Activated naive CD8-positive, alpha-beta T cell (primary cell): ENCODE data around the gene KIF17.
"Not testable (repeated sequence)": the region's sequence is repeated elsewhere in the genome, so short reads cannot be mapped to it uniquely, and the experiment has no call there.

Experiments
- H3K27ac Mint-ChIP-seq: one replicate; pipeline ENCODE4 v1.8.0; 2021; ENCODE audit warnings: mixed read lengths
- H3K27me3 Mint-ChIP-seq: one replicate; pipeline ENCODE4 v1.8.0; 2021; ENCODE audit warnings: mixed read lengths
- H3K36me3 Mint-ChIP-seq: one replicate; pipeline ENCODE4 v1.8.0; 2021; ENCODE audit warnings: mixed read lengths
- H3K4me1 Mint-ChIP-seq: one replicate; pipeline ENCODE4 v1.8.0; 2021; ENCODE audit warnings: low read depth, mixed read lengths
- H3K4me3 Mint-ChIP-seq: one replicate; pipeline ENCODE4 v1.8.0; 2021; ENCODE audit warnings: mild to moderate bottlenecking, mixed read lengths
- H3K9me3 Mint-ChIP-seq: one replicate; pipeline ENCODE4 v1.8.0; 2021; ENCODE audit warnings: low read depth, mixed read lengths

KIF17 gene

GRCh38 chr1:20723159-20723536, 5.3 kb upstream of the KIF17 start:
- no peak overlapping the region for H3K4me3 Mint-ChIP-seq
- H3K9me3 Mint-ChIP-seq, result no peaks in the 10 kb centered on the region
- H3K27ac Mint-ChIP-seq, result no peak overlapping the region
- H3K36me3 Mint-ChIP-seq, result no peaks in the 10 kb centered on the region
- peaks cover 4% of the 10 kb centered on the region for H3K4me1 Mint-ChIP-seq
- H3K27me3 Mint-ChIP-seq, result peaks cover 3% of the 10 kb centered on the region

GRCh38 chr1:20721117-20722061, 3.6 kb upstream of the KIF17 start:
- no peak overlapping the region for H3K27ac Mint-ChIP-seq
- H3K9me3 Mint-ChIP-seq, result no peaks in the 10 kb centered on the region
- H3K27me3 Mint-ChIP-seq, result peaks cover 7% of the 10 kb centered on the region
- H3K4me3 Mint-ChIP-seq, result no peak overlapping the region
- H3K36me3 Mint-ChIP-seq, result no peaks in the 10 kb centered on the region
- H3K4me1 Mint-ChIP-seq, result peaks cover 10% of the 10 kb centered on the region

GRCh38 chr1:20720631-20721091, 2.9 kb upstream of the KIF17 start:
- Mint-ChIP-seq H3K27me3 (peaks cover 12% of the 10 kb centered on the region), H3K4me1 (peaks cover 13% of the 10 kb centered on the region), H3K36me3 (no peaks in the 10 kb centered on the region), H3K27ac (no peak overlapping the region), H3K4me3 (no peak overlapping the region), H3K9me3 (no peaks in the 10 kb centered on the region)

GRCh38 chr1:20719871-20720620, 2.2 kb upstream of the KIF17 start:
- no peaks in the 10 kb centered on the region for H3K36me3 Mint-ChIP-seq
- H3K27ac Mint-ChIP-seq, result no peak overlapping the region
- H3K4me3 Mint-ChIP-seq, result no peak overlapping the region
- no peaks in the 10 kb centered on the region for H3K9me3 Mint-ChIP-seq
- peaks cover 16% of the 10 kb centered on the region for H3K27me3 Mint-ChIP-seq
- H3K4me1 Mint-ChIP-seq, result peaks cover 13% of the 10 kb centered on the region

GRCh38 chr1:20719261-20719660, 1.5 kb upstream of the KIF17 start:
- H3K27me3 Mint-ChIP-seq, result peaks cover 16% of the 10 kb centered on the region

GRCh38 chr1:20718343-20718882, 606 bp upstream of the KIF17 start:
- not testable (repeated sequence) for H3K36me3 Mint-ChIP-seq, H3K27ac Mint-ChIP-seq, H3K9me3 Mint-ChIP-seq
- peak overlapping the region; percentile 56 for H3K4me3 Mint-ChIP-seq
- H3K4me1 Mint-ChIP-seq, result peaks cover 13% of the 10 kb centered on the region
- H3K27me3 Mint-ChIP-seq, result peaks cover 16% of the 10 kb centered on the region

More at GRCh38 chr1:20719261-20719660, 1.5 kb upstream of the KIF17 start:
- Mint-ChIP-seq H3K27ac (no peak overlapping the region), H3K4me3 (no peak overlapping the region), H3K9me3 (no peaks in the 10 kb centered on the region), H3K4me1 (peaks cover 13% of the 10 kb centered on the region), H3K36me3 (no peaks in the 10 kb centered on the region)

GRCh38 chr1:20716232-20716631, 1.6 kb downstream of the KIF17 start:
- H3K27me3 Mint-ChIP-seq, result peaks cover 18% of the 10 kb centered on the region
- no peaks in the 10 kb centered on the region for H3K9me3 Mint-ChIP-seq
- peaks cover 13% of the 10 kb centered on the region for H3K4me1 Mint-ChIP-seq
- no peak overlapping the region for H3K27ac Mint-ChIP-seq
- H3K4me3 Mint-ChIP-seq, result peak overlapping the region; percentile 76
- no peaks in the 10 kb centered on the region for H3K36me3 Mint-ChIP-seq

GRCh38 chr1:20715406-20715805, 2.4 kb downstream of the KIF17 start:
- Mint-ChIP-seq H3K36me3 (no peaks in the 10 kb centered on the region), H3K27ac (no peak overlapping the region), H3K9me3 (no peaks in the 10 kb centered on the region), H3K4me3 (no peak overlapping the region), H3K4me1 (peaks cover 13% of the 10 kb centered on the region), H3K27me3 (peaks cover 18% of the 10 kb centered on the region)

GRCh38 chr1:20713440-20713839, 4.4 kb downstream of the KIF17 start:
- Mint-ChIP-seq H3K9me3 (no peaks in the 10 kb centered on the region), H3K4me3 (no peak overlapping the region), H3K36me3 (no peaks in the 10 kb centered on the region)

GRCh38 chr1:20712215-20712577, 5.6 kb downstream of the KIF17 start:
- no peak overlapping the region for H3K27ac Mint-ChIP-seq
- H3K36me3 Mint-ChIP-seq, result no peaks in the 10 kb centered on the region
- H3K27me3 Mint-ChIP-seq, result peaks cover 18% of the 10 kb centered on the region
- H3K9me3 Mint-ChIP-seq, result no peaks in the 10 kb centered on the region
- H3K4me1 Mint-ChIP-seq, result peaks cover 9% of the 10 kb centered on the region
- H3K4me3 Mint-ChIP-seq, result no peak overlapping the region

More at GRCh38 chr1:20713440-20713839, 4.4 kb downstream of the KIF17 start:
- peaks cover 16% of the 10 kb centered on the region for H3K27me3 Mint-ChIP-seq
- H3K4me1 Mint-ChIP-seq, result peaks cover 11% of the 10 kb centered on the region
- H3K27ac Mint-ChIP-seq, result no peak overlapping the region

GRCh38 chr1:20711285-20712214, 6.3 kb downstream of the KIF17 start:
- H3K4me3 Mint-ChIP-seq, result no peak overlapping the region
- H3K27me3 Mint-ChIP-seq, result peaks cover 15% of the 10 kb centered on the region
- H3K4me1 Mint-ChIP-seq, result peaks cover 4% of the 10 kb centered on the region
- H3K27ac Mint-ChIP-seq, result no peak overlapping the region
- H3K36me3 Mint-ChIP-seq, result no peaks in the 10 kb centered on the region
- no peaks in the 10 kb centered on the region for H3K9me3 Mint-ChIP-seq

- Mint-ChIP-seq H3K27me3 (peaks cover 9% of the 10 kb centered on the region), H3K27ac (no peak overlapping the region), H3K4me1 (no peaks in the 10 kb centered on the region), H3K9me3 (no peaks in the 10 kb centered on the region), H3K4me3 (no peak overlapping the region), H3K36me3 (no peaks in the 10 kb centered on the region)
Observed at GRCh38 chr1:20710469-20711284, 7.1 kb downstream of the KIF17 start.

- H3K27me3 Mint-ChIP-seq, result peaks cover 4% of the 10 kb centered on the region
- no peaks in the 10 kb centered on the region for H3K36me3 Mint-ChIP-seq
- H3K4me1 Mint-ChIP-seq, result no peaks in the 10 kb centered on the region
- no peak overlapping the region for H3K27ac Mint-ChIP-seq
- H3K4me3 Mint-ChIP-seq, result no peak overlapping the region
- no peaks in the 10 kb centered on the region for H3K9me3 Mint-ChIP-seq
Observed at GRCh38 chr1:20709868-20710267, 7.9 kb downstream of the KIF17 start.
